RWPE2 (cell line): ENCODE results near the gene DERA.
"Not testable (repeated sequence)": the region's sequence is repeated elsewhere in the genome, so short reads cannot be mapped to it uniquely, and the experiment has no call there.

Experiments
- ATAC-seq: fragments of 200-7000 bp; cut with Tn5 transposase; 3 replicates; pipeline ENCODE4 v1.9.1; 2021; ENCODE audit warnings: low read depth
- DNase-seq: peaks from one replicate; pipeline ENCODE4 v3.0.0-alpha.2; 2020; ENCODE audit warnings: low spot score
- H3K27ac ChIP-seq: fragments of 450-650 bp; 2 replicates; pipeline ENCODE4 v1.5.1; 2017; ENCODE audit warnings: mild to moderate bottlenecking; ENCODE audit not compliant: poor library complexity, severe bottlenecking
- H3K27me3 ChIP-seq: fragments of 250-450 bp; sonication (Bioruptor Pico); 2 replicates; pipeline ENCODE4 v1.5.1; 2021; ENCODE audit warnings: mild to moderate bottlenecking, moderate library complexity; ENCODE audit not compliant: insufficient read depth, poor library complexity, severe bottlenecking
- H3K36me3 ChIP-seq: fragments of 250-450 bp; sonication (Bioruptor Pico); 2 replicates; pipeline ENCODE4 v1.5.1; 2020; ENCODE audit warnings: low read depth, mild to moderate bottlenecking, moderate library complexity
- H3K4me1 ChIP-seq: fragments of 250-450 bp; sonication (Bioruptor Pico); 2 replicates; pipeline ENCODE4 v1.5.1; 2021; ENCODE audit warnings: mild to moderate bottlenecking, moderate library complexity; ENCODE audit not compliant: insufficient read depth, poor library complexity, severe bottlenecking
- H3K4me3 ChIP-seq: fragments of 250-450 bp; sonication (Bioruptor Pico); 2 replicates; pipeline ENCODE4 v1.5.1; 2021; ENCODE audit warnings: mild to moderate bottlenecking, moderate library complexity; ENCODE audit not compliant: severe bottlenecking
- H3K9me3 ChIP-seq: fragments of 250-450 bp; sonication (Bioruptor Pico); 2 replicates; pipeline ENCODE4 v1.5.1; 2021; ENCODE audit warnings: mild to moderate bottlenecking, moderate library complexity; ENCODE audit not compliant: severe bottlenecking
- TF ChIP-seq, protein P1 (sequence below): fragments of 450-650 bp; IDR thresholded peaks from one replicate; pipeline ENCODE4 v1.5.1; 2017; ENCODE audit warnings: mild to moderate bottlenecking, moderate library complexity; ENCODE audit not compliant: poor library complexity, severe bottlenecking

DERA gene

DNA sequence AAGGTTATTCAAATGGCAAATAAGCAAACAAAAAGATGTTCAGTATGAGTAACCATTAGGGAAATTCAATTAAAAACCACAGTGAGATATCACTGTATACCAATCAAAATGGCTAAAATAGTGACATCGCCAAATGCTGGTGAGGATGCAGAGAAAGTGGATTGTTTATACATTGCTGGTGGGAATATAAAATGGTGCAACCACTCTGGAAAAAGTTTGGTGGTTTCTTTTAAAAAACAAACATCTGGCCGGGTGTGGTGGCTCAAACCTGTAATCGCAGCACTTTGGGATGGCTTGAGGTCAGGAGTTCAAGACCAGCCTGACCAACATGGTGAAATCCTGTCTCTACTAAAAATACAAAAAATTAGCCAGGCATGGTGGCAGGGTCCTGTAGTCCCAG, 42.9 kb upstream of the DERA start:
- DNase-seq: no peak
- Histone ChIP-seq H3K9me3 (no peaks in the 10 kb centered on the region), H3K27me3 (no peaks in the 10 kb centered on the region), H3K27ac (no peak overlapping the region), H3K4me1 (no peaks in the 10 kb centered on the region), H3K36me3 (no peaks in the 10 kb centered on the region), H3K4me3 (no peak overlapping the region)
- TF ChIP-seq, protein P1, sequence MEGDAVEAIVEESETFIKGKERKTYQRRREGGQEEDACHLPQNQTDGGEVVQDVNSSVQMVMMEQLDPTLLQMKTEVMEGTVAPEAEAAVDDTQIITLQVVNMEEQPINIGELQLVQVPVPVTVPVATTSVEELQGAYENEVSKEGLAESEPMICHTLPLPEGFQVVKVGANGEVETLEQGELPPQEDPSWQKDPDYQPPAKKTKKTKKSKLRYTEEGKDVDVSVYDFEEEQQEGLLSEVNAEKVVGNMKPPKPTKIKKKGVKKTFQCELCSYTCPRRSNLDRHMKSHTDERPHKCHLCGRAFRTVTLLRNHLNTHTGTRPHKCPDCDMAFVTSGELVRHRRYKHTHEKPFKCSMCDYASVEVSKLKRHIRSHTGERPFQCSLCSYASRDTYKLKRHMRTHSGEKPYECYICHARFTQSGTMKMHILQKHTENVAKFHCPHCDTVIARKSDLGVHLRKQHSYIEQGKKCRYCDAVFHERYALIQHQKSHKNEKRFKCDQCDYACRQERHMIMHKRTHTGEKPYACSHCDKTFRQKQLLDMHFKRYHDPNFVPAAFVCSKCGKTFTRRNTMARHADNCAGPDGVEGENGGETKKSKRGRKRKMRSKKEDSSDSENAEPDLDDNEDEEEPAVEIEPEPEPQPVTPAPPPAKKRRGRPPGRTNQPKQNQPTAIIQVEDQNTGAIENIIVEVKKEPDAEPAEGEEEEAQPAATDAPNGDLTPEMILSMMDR: no peak
- no peak for ATAC-seq

DNA sequence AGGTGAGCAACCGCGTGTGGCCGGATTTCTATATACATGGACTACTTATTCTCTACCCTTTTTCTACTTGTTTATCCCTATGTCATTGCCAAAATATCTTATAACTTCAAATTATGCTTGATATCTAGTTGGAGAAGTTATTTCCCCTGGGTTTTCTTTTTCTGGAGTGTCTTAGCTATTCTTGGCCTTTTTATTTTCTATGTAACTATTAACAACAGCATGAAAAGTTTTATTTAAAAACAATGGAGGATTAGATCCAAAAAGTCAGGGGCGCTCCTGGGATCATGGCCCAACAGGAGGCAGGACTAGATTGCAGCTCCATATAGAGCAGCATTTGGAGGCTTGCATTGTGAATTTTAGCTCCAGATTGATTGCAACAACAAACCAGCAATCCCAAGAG, 37.6 kb upstream of the DERA start:
- DNase-seq (no peak), ATAC-seq (no peak)
- no peaks in the 10 kb centered on the region for H3K27me3 ChIP-seq
- H3K4me3 ChIP-seq: no peak overlapping the region
- H3K9me3 ChIP-seq: no peaks in the 10 kb centered on the region
- no peak overlapping the region for H3K27ac ChIP-seq
- TF ChIP-seq, protein P1: no peak
- H3K4me1 ChIP-seq: no peaks in the 10 kb centered on the region
- no peaks in the 10 kb centered on the region for H3K36me3 ChIP-seq

DNA sequence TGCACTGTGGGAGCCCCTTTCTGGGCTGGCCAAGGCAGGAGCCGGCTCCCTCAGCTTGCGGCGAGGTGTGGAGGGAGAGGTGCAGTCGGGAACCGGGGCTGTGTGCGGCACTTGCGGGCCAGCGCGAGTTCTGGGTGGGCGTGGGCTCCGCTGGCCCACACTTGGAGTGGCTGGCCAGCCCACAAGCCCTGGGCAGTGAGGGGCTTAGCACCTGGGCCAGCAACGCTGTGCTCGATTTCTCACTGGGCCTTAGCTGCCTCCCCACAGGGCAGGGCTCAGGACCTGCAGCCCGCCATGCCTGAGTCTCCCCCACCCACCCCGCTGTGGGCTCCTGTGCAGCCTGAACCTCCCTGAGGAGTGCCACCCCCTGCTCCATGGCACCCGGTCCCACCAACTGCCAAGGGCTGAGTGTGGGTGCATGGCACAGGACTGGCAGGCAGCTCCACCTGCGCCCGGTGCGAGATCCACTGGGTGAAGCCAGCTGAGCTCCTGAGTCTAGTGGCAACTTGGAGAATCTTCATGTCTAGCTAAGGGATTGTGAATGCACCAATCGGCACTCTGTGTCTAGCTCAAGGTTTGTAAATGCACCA, 36.5 kb upstream of the DERA start:
- not testable (repeated sequence) for H3K9me3 ChIP-seq, H3K36me3 ChIP-seq, H3K4me1 ChIP-seq, ATAC-seq, H3K27ac ChIP-seq, H3K4me3 ChIP-seq, H3K27me3 ChIP-seq, DNase-seq

- Histone ChIP-seq H3K4me1 (no peaks in the 10 kb centered on the region), H3K4me3 (no peak overlapping the region), H3K36me3 (no peaks in the 10 kb centered on the region), H3K27ac (no peak overlapping the region), H3K9me3 (no peaks in the 10 kb centered on the region), H3K27me3 (no peaks in the 10 kb centered on the region)
- TF ChIP-seq, protein P1: no peak
- DNase-seq: no peak
- no peak for ATAC-seq
Measured at GRCh38 chr12:15875863-15876262, 35.3 kb upstream of the DERA start.

GRCh38 chr12:15879413-15879812, 31.7 kb upstream of the DERA start:
- ATAC-seq: no peak
- H3K4me1 ChIP-seq: no peaks in the 10 kb centered on the region
- TF ChIP-seq, protein P1: no peak

More at GRCh38 chr12:15879413-15879812, 31.7 kb upstream of the DERA start:
- no peak for DNase-seq
- no peak overlapping the region for H3K4me3 ChIP-seq
- H3K27ac ChIP-seq: no peak overlapping the region
- H3K36me3 ChIP-seq: peaks cover 9% of the 10 kb centered on the region
- H3K27me3 ChIP-seq: no peaks in the 10 kb centered on the region
- H3K9me3 ChIP-seq: no peaks in the 10 kb centered on the region
